ENCODE data around the gene C3orf18.

- TF ChIP-seq CTCF (optimal IDR thresholded peaks at IDR 0.05 in 1 of 3, IDR thresholded peaks at IDR 0.05 in 1 of 3, conservative IDR thresholded peaks at IDR 0.05 in 1 of 3; ENCODE audit: extremely low read depth in 1 of 3, insufficient read depth in 2 of 3, low read length in 3 of 3) (no peak), EZH2 (IDR thresholded peaks at IDR 0.05; ENCODE audit: low read length) (no peak)
Measured at GRCh38 chr3:50582083-50582482, 14.5 kb upstream of the C3orf18 start.

Measured in keratinocyte (primary cell).